ACC112 (cell line): Measurements from ENCODE around the gene PALM3.

ENCODE experiments used
- H2AFZ ChIP-seq: fragments of 200-600 bp; sonication (generic); one replicate; pipeline ENCODE4 v1.6.0; 2017; ENCODE audit warnings: antibody characterized with exemption, low read length; ENCODE audit not compliant: unreplicated experiment
- H3K27ac ChIP-seq: fragments of 200-600 bp; sonication (generic); 2 replicates; pipeline ENCODE4 v1.5.1; 2014; ENCODE audit warnings: low read depth, mild to moderate bottlenecking, antibody characterized with exemption, low read length, moderate library complexity
- H3K27me3 ChIP-seq: fragments of 200-600 bp; sonication (generic); 2 replicates; pipeline ENCODE4 v1.6.1; 2014; ENCODE audit warnings: mild to moderate bottlenecking, antibody characterized with exemption, low read length, moderate library complexity, mixed read lengths; ENCODE audit not compliant: insufficient read depth
- H3K36me3 ChIP-seq: fragments of 200-600 bp; sonication (generic); 2 replicates; pipeline ENCODE4 v1.6.1; 2016; ENCODE audit warnings: mild to moderate bottlenecking, antibody characterized with exemption, low read length, moderate library complexity, mixed read lengths; ENCODE audit not compliant: insufficient read depth
- H3K4me1 ChIP-seq: fragments of 200-600 bp; sonication (generic); one replicate; pipeline ENCODE4 v1.6.1; 2016; ENCODE audit warnings: low read length, mixed read lengths; ENCODE audit not compliant: insufficient read depth, unreplicated experiment, control insufficient read depth
- H3K4me3 ChIP-seq: fragments of 200-600 bp; sonication (generic); 2 replicates; pipeline ENCODE4 v1.5.1; 2014; ENCODE audit warnings: mild to moderate bottlenecking, low read depth, low read length
- H3K79me2 ChIP-seq: fragments of 200-600 bp; sonication (generic); one replicate; pipeline ENCODE4 v1.6.0; 2016; ENCODE audit warnings: low read length; ENCODE audit not compliant: control insufficient read depth, unreplicated experiment, insufficient read depth

Gene PALM3

DNA sequence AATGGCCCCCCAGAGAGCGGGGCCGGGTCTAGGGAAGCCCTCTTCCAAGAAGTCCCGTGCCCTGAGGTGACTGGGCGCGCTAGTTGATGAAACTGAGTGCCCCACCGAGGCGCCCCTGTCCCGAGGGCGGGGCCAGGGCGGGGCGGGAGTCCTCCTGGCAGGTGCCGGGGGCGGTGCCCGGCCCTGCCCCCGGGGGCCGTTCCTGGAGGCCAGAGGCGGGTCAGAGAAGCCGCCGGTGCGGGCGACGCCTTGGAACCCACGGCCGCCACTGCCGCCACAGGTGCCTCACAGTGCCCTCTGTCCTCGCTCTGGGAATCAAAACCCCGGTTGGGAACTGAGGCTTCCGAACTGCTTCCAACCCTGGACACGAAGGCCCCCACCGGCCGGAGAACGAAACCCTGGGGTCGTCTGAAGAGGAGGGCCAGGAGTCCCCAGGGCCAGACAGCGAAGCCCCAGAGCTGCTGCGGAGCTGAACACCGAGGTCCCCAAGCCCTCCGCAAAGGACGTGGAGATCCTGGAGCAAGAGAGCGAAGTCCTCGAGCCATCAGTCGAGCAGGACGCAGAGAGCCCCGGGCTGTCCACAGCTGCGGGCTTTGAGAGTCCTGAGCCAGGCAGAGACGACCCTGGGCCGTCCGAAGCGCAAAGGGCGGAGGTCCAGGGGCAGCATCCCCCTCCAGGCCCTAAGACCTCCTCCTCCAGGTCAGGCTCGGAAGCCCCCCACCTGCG lies 10.8 kb upstream of the PALM3 start, which contains the start of gene MISP3:
Gene MISP3, plus strand, starts transcription at position 252 of the 726 bp plus-strand sequence. CDS start 524 bp downstream, outside the sequence.
- peaks cover 3% of the 10 kb centered on the region for H3K4me1 ChIP-seq
- H2AFZ ChIP-seq: peak within 1 kb of the TSS; percentile 92
- no peaks in the 10 kb centered on the region for H3K36me3 ChIP-seq
- H3K27me3 ChIP-seq: no peaks in the 10 kb centered on the region
- H3K27ac ChIP-seq: no peak within 1 kb of the TSS
- peak within 1 kb of the TSS; percentile 92 for H3K4me3 ChIP-seq
- H3K79me2 ChIP-seq: no peaks in the 10 kb centered on the region

DNA sequence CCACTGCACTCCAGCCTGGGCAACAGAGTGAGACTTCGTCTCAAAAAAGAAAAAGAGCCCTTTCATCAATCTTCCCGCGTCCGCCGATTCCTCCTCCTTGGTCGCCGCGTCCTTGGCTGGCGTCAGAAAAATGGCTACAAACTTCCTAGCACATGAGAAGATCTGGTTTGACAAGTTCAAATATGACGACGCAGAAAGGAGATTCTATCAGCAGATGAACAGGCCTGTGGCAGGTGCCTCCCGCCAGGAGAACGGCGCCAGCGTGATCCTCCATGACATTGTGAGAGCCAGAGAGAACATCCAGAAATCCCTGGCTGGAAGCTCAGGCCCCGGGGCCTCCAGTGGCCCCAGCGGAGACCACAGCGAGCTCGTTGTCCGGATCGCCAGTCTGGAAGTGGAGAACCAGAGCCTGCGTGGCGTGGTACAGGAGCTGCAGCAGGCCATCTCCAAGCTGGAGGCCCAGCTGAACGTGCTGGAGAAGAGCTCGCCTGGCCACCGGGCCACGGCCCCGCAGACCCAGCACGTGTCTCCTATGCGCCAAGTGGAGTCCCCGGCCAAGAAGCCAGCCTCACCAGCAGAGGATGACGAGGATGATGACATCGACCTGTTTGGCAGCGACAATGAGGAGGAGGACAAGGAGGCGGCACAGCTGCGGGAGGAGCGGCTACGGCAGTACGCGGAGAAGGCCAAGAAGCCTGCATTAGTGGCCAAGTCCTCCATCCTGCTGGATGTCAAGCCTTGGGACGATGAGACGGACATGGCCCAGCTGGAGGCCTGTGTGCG lies 8.6 kb upstream of the PALM3 start:
- no peaks in the 10 kb centered on the region for H3K79me2 ChIP-seq
- H3K4me1 ChIP-seq: peaks cover 3% of the 10 kb centered on the region
- H2AFZ ChIP-seq: no peak overlapping the region
- H3K27me3 ChIP-seq: no peaks in the 10 kb centered on the region
- no peaks in the 10 kb centered on the region for H3K36me3 ChIP-seq
- no peak overlapping the region for H3K27ac ChIP-seq
- no peak overlapping the region for H3K4me3 ChIP-seq

DNA sequence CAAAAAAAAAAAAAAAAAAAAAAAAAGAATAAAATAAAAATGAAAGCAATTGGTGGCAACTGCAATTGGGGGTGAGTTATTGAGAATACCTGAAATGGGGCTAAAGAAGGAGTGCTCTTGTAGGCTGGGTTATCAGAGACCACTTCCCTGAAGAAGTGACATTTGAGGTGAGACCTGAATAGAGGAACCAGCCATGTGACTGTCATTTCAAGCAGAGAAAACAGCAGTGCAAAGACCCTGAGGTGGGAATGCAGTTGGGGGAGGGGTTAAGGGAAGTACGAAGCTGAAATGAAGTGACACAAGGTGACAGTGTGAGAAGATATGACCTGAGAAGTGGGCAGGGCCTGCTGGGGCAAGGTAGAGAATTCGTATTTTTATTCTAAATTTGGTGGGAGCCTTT lies 4.3 kb upstream of the PALM3 start:
- Histone ChIP-seq H2AFZ (no peak overlapping the region), H3K27ac (no peak overlapping the region), H3K79me2 (no peaks in the 10 kb centered on the region), H3K27me3 (no peaks in the 10 kb centered on the region), H3K36me3 (no peaks in the 10 kb centered on the region), H3K4me1 (no peaks in the 10 kb centered on the region), H3K4me3 (no peak overlapping the region)

DNA sequence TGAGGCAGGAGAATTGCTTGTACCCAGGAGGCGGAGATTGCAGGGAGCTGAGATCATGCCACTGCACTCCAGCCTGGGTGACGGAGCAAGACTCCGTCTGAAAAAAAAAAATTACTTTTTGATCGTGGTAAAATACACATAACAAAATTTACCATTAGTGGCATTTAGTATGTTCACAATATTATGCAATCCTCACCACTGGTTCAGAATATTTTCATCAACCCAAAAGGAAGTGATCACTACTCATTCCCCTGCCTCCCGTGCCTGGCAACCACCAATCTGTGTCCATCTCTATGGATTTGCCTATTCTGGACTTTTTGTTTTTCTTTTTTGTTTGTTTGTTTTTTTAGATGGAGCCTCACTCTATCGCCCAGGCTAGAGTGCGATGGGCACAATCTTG lies 1.2 kb upstream of the PALM3 start:
- Histone ChIP-seq H3K27me3 (peaks cover 7% of the 10 kb centered on the region), H3K27ac (no peak overlapping the region), H3K36me3 (no peaks in the 10 kb centered on the region), H3K4me1 (peaks cover 3% of the 10 kb centered on the region), H3K4me3 (no peak overlapping the region), H3K79me2 (no peaks in the 10 kb centered on the region), H2AFZ (no peak overlapping the region)

DNA sequence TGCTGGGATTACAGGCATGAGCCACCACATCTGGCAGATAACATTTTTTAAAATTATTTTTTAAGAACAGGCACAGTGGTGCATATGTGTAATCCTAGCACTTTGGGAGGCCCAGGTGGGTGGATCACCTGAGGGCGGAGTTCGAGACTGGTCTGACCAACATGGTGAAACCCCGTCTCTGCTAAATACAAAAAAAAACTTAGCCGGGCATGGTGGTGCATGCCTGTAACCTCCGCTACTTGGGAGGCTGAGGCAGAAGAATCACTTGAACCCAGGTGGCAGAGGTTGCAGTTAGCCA lies 631 bp upstream of the PALM3 start:
- Histone ChIP-seq H3K36me3 (no peaks in the 10 kb centered on the region), H3K4me3 (no peak overlapping the region), H3K79me2 (no peaks in the 10 kb centered on the region), H3K27ac (no peak overlapping the region), H3K27me3 (peaks cover 7% of the 10 kb centered on the region), H2AFZ (no peak overlapping the region), H3K4me1 (peaks cover 3% of the 10 kb centered on the region)

DNA sequence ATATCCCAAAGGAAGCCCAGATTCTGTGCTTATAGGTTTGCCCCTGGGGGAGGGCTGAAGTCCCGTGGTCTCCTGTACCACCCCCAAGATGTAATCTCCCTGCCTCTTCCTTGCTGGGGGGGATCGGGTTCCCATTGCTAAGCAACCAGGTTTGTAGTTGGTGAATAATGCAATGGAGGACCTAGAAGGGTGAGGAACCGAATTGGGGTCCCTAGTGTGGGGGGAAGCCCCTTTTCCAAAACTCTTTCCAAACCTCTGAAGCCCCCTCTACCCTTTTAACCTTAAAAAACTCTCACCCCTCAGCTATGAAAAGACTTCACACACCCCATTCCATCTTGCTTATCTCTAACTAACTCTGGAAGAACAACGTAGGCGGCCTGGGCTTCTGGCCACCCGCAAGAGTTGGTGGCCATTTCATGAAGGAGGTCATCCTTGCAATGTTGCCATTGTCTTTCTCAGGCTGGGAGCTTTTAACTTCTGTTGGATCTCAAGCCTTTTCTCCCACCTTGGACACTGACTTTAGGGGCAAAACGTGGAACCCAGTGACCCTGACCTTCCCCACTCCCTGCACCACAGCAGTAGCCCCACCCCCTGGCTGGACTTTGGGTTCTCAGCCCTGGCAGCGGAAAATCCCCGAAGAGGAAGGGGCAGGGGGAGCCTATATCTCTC lies 661 bp downstream of the PALM3 start:
- peaks cover 3% of the 10 kb centered on the region for H3K4me1 ChIP-seq
- H3K27me3 ChIP-seq: peaks cover 7% of the 10 kb centered on the region
- no peak overlapping the region for H3K27ac ChIP-seq
- H3K79me2 ChIP-seq: no peaks in the 10 kb centered on the region
- H3K36me3 ChIP-seq: no peaks in the 10 kb centered on the region
- H3K4me3 ChIP-seq: no peak overlapping the region
- no peak overlapping the region for H2AFZ ChIP-seq

DNA sequence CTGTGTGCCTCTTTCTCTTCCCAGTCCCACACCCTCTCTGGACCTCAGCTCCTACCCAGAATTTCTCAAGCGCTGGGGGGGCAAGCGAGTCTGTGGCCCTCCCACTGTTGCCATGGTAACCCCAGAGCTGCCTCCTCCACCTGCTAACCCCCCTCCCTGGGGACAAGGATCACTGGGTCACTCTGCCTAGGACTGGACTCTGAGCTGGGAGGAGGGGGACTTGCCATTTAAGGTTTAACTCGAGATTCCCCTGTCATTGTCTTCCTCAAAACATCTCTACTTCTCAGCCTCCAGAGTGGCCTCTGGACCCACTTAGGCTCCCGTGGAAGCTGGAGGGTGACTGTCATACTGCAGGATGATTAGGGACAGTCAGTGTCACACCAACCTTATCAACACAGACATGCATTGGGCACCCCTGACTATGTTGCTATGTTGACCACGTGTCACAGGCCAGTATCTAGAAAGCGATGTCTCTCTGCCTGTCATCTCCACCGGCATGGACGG lies 2.2 kb downstream of the PALM3 start:
- H3K79me2 ChIP-seq: no peaks in the 10 kb centered on the region
- no peak overlapping the region for H3K27ac ChIP-seq
- no peak overlapping the region for H2AFZ ChIP-seq

DNA sequence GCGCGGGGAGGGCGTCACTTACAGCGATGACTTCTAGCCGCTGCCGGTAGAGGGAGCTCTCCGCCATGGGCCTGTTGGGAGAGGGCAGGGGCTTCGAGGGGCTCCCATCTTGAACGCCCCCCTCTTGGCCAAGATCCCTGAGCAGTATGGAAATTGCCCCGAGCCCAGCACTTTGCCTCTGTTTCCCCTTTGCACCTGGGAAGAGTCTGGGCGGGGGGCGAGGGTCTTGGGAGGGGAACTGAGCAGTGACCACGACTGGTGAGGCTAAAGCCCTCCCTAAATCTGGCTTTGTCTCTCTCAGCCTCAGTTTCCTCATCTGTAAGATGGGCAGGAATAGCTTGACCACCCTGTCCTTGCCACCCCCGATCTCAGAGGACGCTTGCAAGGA lies 2.8 kb downstream of the PALM3 start:
- Histone ChIP-seq H3K36me3 (no peaks in the 10 kb centered on the region), H3K27me3 (peaks cover 7% of the 10 kb centered on the region), H3K4me3 (no peak overlapping the region), H2AFZ (no peak overlapping the region), H3K27ac (no peak overlapping the region), H3K79me2 (no peaks in the 10 kb centered on the region), H3K4me1 (peaks cover 3% of the 10 kb centered on the region)

More for the DNA sequence above, 2.2 kb downstream of the PALM3 start:
- Histone ChIP-seq H3K4me1 (peaks cover 3% of the 10 kb centered on the region), H3K4me3 (no peak overlapping the region), H3K27me3 (peaks cover 7% of the 10 kb centered on the region), H3K36me3 (no peaks in the 10 kb centered on the region)

DNA sequence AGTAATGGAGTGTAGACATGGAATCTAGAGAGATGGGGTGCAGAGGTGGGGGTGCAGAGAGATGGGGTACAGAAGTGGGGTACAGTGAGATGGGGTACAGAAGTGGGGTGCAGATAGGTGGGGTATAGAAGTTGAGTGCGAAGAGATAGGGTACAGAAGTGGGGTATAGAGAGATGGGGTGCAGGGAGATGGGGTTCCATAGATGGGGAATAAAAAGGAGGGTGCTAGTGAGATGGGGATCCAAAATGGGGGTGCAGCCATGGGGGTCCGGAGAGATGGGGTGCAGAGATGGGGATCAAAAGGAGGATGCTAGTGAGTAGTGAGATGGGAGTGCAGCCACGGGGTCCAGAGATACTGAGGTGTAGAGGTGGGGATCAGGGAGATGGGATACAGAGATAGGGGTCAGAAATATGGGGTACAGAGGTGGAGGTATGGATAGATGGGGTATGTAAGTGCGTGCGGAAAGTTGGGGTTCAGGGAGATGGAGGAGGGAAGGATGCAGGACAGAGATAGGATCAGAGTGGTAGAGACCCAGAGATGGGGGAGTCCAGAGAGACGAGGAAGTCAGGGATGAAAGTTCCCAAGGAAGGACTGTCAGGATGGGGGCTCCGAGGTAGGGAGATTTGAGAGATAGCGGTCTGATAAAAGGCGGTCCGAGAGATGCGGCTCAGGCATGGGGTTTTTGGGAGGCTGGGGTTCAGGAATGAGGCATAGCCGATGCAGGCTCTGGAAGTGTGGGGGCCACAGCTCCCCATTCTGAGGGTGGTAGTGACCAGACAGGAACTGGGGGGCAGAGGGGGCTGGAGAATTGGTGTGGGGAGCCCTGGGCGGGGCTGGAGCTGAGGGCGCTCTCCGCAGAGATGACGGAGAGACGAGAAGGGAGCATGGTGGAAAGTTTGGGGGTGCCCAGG lies 3.4 kb downstream of the PALM3 start:
- H3K36me3 ChIP-seq: no peaks in the 10 kb centered on the region
- H3K79me2 ChIP-seq: no peaks in the 10 kb centered on the region
- H3K27ac ChIP-seq: no peak overlapping the region
- peak overlapping the region; percentile 59; the same call in 1 of the 2 replicates for H3K4me3 ChIP-seq
- H3K4me1 ChIP-seq: peaks cover 3% of the 10 kb centered on the region
- H2AFZ ChIP-seq: no peak overlapping the region
- H3K27me3 ChIP-seq: peaks cover 7% of the 10 kb centered on the region
